Stimulated activated CD4-positive, alpha-beta T cell treated with anti-CD3 and anti-CD28 coated beads, Interleukin-1b, Interleukin-23, amount 100 ng/mL, for 48 hours (primary cell): Measurements from ENCODE around the gene KRT84.

Experiments used
- DNase-seq: peaks from one replicate; pipeline ENCODE4 v3.0.0-alpha.2; 2020

KRT84 gene

DNA sequence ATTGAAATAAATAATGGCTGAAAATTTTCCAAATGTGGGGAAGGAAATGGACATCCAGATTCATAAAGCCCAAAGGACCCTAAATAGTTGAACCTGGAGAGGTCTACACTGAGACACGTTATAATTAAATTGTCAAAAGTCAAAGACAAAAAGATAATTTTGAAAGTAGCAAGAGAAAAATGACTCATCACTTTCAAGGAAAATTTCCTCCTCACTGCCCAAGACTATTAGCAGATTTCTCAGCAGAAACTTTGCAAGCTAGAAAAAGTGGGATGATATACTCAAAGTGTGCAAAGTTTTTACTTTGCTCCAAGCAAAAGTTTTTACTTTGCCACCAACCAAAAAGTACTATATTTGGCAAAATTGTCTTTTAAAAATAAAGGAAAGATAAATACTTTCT lies 48.4 kb downstream of the KRT84 start:
- no peak for DNase-seq

DNA sequence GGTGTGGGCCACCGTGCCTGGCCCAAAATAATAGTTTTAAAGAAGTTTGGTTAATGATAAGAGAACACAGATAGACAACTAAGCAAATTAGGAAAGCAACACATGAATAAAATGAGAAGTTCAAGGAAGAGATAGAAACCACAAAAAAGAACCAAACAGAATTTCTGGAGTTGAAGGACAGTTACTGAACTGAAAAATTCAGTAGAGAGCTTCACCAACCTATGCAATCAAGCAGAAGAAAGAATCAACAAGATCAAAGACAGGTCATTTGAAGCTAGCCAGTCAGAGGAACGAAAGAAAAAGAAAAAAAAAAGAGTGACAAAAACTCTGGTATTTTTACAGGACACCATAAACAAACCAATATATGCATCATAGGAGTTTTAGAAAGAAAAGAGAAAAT lies 48.8 kb downstream of the KRT84 start:
- DNase-seq, result no peak

DNA sequence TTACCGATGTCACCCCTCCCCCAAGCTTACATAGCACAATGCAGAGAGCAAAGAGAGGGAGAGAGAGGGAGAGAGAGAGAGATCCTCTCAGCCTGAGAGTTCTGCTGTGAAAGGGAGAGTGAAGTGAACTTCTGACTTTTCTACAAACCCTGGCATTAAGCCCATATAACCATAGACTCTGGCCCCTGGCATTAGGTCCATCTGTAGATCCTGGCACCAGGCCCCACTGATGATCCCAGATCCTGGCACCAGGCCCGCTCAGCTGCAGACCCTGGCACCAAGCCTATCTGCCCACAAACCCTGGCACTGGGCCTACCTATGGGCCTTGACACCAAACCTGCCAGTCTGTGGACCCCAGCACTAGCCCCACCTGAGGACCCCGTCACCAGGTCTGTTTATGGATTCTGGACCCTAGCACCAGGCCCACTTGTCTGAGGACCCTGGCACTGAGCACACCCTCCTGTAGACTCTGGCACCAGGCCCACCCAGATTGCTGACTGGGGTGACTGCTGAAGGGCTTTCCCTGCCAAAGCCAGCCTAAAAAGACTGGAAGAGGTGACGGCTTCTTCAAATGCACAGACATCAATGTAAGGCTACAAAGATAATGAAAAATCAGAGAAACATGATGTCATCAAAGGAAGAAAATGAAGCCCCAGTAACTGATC lies 49.7 kb downstream of the KRT84 start:
- DNase-seq, result no peak

DNA sequence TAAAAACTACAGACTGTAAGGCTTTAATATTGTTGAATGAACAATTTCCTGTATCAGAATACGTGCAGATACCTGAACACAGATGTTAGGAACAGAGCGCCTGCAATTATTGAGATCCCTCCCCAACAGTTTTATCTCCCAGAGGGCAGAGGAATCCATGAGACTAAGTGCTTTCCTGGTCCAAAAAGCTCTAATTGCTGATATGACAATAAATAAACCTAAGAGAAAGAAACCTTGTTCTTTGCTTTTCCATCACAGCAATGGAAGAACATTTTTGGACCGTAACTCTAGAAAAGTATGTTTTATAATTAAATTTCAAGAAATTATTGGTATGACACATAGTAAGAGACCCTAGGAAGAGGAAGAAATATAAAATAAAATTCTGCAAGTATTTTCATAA lies 51.3 kb downstream of the KRT84 start:
- no peak for DNase-seq

DNA sequence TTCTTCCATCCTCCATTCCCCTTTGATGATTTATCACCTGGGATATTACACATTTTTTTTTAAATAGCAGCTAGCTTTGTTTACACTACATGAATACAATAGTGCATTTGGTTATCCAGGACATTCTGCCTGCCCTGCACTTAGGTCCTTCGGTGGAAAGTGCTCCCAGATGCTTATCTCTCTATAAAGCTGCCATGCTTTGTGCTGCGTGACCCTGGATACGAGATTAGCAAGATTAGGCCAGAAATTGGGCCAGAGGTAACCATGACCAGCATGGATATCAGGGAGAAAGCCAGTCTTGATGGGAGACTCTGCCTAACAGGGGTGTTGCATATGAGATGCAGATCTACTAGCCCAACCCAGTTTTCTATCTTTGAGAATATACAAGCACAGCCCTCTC lies 52.1 kb downstream of the KRT84 start:
- DNase-seq, result no peak

DNA sequence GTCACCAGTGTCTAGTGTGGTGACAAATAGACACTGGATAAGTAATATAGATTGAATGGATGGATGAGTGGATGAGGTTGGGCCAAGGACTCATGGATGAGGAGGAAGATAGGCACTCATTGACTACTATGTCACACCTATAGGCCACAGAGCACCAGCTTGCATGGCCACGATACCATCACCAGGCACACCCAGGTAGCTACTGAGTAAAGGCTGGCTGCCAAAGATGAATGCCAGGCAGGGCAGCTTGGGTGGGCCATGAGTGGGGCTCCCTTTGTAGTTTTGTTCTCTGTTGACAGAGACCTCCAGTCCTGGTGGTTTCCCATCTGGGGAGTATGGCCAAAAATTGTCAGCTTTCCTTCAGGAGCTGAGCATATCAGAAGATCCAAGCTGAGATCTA lies 53.1 kb downstream of the KRT84 start:
- no peak for DNase-seq

DNA sequence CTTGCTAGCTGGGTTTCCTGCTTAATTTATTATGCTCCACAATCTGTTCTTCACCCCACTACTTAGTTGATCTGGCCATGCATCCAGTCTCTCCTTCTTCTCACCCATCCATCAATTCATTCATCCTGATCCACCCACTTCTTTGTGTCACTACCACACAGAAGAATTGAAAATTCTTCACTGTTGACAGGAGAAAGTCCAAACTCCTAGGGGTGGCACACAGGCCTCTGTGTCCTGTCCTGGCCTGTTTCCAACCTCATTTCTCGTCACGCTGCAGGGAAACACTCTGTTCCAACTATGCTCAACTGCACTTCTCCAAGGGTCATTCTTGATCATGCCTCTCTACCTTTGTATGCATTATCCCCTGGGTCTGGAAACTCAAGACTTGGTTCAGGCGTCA lies 53.6 kb downstream of the KRT84 start:
- DNase-seq, result no peak

DNA sequence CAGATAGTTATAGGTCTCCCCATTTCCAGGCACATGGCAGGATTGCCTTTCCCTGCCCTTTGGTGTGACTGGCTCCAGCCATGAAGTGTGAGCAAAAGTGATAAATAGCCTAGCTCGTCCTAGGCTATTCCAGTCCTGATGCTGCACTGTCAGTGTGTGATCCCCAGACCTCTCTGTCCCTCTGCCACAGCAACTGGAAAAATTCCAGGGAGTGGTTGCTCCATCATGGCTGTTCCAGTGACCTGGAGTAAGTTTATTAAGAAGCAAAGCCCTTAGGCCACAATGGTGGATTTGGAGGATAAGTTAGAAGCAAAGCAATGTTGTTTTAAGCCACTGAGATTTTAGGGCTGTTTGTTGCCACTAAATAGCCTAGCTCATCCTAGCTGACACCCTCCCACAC lies 54.4 kb downstream of the KRT84 start:
- no peak for DNase-seq

DNA sequence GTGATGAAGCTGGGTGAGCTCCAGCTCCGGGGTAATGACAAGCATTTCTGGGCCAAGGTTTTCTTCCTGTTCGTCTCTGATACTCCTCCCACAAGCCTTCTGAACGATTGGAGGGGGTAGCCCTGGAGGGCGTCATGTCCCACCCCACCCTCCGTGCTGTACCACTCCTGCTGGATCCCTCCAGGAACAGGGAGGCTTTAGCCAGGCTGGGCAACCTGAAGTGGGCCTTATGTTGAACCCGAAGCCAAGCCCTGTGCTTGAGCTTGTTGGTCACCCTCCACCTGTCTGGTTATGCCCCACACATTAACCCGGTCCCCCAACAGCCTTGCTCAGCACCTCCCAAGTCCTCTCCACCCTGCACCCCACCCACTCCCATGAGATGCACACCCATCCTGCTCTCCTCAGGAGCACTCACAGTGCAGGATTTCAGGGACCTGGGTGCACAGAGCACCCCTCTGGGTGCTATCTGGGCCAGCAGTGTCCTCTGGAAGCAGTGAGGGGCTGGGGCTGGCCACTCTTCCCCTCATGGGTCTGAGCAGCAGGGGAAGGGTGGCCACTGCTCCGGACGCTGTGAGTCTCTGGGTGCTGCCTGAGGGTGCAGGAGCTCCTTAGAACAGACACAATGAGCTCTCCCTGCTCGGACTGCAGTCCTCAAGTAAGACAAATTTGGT lies 57.5 kb downstream of the KRT84 start:
- DNase-seq, result no peak
